ENCODE data around the gene MAN2A1.

The MAN2A1 gene

DNA sequence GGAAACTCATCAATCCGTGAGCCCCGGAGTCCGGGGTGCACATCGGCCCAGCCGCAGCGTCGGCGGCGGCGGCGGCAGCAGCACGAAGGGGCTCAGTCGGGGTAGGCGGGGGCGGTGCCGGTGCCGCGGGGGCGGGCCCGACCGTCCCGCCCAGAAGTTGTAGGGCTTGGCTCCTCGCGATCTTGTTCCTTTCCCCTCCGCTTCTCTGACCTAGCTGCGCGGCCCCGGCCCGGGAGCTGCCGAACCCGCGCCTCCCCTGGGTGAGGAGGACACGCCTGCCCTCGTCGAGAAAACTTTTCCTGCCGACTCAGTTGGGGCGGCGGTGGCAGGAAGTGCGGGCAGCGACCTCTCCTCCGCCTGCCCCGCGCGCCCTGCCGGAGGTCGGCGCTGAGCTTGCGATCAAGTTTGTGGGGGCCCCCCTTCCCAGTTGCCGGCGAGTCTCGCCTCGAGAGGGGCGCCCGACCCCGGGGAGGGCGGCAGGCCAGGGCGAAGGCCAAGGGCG lies at the start of gene MAN2A1:
MAN2A1 (plus strand) TSS at position 188 of the 502 bp plus-strand sequence. CDS start 491 bp downstream, outside the sequence.
- peak; percentile 74 for DNase-seq (ENCODE audit: low spot score)

DNA sequence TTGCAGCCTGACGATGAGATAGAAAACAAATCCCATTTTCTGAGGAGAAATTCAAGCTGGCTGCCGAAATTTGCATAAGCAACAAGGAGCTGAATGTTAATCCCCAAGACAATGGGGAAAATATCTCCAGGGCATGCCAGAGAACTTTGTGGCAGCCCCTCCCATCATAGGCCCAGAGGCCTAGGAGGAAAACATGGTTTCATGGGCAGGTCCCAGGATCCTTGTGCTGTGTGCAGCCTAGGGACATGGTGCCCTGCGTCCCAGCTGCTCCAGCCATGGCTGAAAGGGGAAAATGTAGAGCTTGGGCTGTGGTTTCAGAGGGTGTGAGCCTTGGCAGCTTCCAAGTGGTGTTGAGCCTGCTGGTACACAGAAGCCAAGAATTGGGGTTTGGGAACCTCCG lies 48.8 kb upstream of the MAN2A1 start:
- DNase-seq (ENCODE audit: low spot score): no peak

DNA sequence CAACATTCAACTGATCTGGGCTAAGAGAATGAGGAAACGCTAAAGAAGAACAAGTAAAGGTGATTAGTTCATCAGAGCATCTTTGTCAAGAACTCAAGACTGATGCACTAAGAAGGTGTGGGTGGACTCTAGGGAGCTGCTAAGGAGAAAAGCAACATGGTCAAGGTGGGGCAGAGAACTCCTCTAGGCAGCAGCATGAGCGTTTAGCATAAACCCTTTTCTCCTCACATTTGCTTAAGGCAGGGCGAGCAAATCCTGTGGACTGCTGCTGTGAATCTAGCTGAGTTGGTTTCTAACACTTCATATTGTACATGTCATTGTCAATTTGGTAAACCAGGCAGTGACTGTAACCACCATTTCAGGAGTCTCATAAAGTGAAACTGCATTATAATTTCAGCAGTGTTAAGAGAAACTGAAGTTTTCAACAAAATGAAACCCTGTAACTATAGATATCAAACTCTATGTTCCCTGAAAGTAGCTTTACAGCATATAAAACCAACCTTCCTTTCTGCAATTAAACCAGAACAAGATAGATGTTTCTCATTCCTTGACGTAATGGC lies 45.9 kb upstream of the MAN2A1 start:
- no peak for DNase-seq (ENCODE audit: low spot score)

GRCh38 chr5:109644829-109645228 lies 44.9 kb upstream of the MAN2A1 start:
- no peak for DNase-seq (ENCODE audit: low spot score)

DNA sequence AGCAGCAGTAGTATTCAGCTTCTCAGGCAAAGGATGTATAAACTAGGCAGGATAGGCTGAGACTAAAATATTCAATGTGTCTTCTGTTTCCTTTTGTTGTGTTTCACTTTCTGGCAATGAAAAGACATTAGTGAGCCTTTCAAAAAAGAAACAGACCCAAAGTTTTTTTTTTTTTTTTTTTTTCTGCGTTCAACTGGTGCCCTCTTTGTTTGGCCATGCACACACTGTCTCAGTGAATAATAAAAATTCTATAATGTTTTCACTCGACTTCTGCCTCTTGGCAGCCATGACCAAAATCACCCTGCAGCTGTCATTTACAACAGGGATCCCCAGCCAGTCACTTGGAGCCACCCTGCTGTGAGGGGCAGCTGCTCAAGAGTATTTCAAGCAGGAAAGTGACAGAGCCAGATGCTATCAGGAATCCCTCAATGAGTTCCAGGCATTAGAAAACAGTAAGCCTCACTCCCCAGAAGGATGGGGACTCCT lies 44.0 kb upstream of the MAN2A1 start:
- peak; percentile 38 for DNase-seq (ENCODE audit: low spot score)

GRCh38 chr5:109649318-109649717 lies 40.4 kb upstream of the MAN2A1 start:
- no peak for DNase-seq (ENCODE audit: low spot score)

DNA sequence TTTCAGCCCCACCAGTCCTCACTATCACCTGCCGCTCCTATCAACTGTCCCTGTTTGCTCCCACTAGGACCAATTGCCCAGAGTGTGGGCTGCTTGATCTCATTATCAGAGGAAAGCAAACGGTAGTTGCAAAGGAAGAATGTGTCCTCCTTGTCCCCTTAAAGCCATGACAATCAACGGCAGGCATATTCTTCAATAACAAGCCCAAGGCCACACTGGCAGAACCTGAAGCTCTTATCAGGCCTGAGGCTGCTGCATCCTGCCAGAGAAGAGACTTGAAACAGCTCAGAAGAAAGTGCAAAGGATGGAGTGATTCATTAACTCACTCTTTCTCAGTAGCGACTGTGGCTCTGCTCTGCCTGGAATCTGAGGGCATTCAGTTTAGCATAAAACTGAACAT lies 39.2 kb upstream of the MAN2A1 start:
- DNase-seq (ENCODE audit: low spot score): no peak

DNA sequence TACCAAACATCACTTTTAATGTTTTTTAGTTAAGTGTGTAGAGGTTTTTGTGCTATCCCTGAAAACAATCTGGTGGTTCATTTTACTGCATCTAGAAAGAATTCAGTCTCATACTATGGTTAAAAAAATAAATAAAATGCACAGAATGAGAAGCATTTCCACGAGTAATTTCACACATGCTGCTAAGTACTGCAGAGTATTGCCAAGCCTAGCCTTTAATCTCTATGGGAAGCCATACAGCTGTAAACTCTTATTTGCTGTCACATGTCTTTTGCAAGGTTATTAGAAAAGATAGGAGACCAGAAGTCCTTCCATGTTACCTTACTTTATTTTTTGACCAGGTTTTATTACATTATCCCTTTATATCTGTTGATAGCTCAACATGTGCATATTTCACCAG lies 37.6 kb upstream of the MAN2A1 start:
- no peak for DNase-seq (ENCODE audit: low spot score)

GRCh38 chr5:109653042-109653441 lies 36.7 kb upstream of the MAN2A1 start:
- no peak for DNase-seq (ENCODE audit: low spot score)

GRCh38 chr5:109653561-109654239 lies 36.0 kb upstream of the MAN2A1 start:
- no peak for DNase-seq (ENCODE audit: low spot score)

GRCh38 chr5:109654455-109654854 lies 35.3 kb upstream of the MAN2A1 start:
- DNase-seq (ENCODE audit: low spot score): no peak

GRCh38 chr5:109655841-109656240 lies 33.9 kb upstream of the MAN2A1 start:
- DNase-seq (ENCODE audit: low spot score): no peak

DNA sequence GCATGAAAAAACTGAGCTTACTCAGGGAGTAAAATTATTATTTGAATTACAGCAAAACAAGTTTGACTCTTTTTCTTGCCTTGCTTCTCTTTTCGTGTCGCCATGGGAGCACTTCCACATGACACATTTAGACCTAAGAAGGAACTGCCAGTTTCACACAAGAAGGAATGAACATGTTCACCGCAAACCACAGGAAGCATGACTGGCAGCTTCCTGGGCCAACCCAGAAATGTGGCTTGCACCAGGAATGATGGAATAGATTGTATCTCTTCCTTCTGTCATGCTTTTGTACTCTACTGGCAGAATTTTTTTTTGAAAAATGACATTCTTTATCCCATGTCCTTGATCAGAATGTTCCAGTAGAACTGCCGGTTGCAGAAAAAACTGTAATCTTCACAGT lies 32.9 kb upstream of the MAN2A1 start:
- no peak for DNase-seq (ENCODE audit: low spot score)

DNA sequence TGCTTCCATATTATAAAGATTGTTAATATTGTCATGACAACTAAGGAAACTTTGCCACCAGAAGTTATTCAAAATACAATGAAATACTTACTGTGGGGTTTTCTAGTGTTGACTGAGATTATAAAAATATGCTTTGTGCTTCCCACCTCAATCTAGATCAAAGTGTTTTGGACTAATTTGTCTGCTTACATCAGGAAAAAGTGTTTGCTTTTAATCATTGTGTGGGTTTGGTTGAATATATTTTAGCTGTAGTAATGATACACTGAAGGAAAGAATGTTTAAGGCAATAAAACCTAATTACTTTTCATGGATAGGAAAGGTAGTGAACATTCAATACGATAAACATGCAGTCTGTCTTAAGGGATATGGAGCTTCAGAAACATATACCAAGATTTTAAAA lies 29.8 kb upstream of the MAN2A1 start:
- no peak for DNase-seq (ENCODE audit: low spot score)

- no peak for DNase-seq (ENCODE audit: low spot score)
Measured at GRCh38 chr5:109660301-109660700, 29.4 kb upstream of the MAN2A1 start.

- DNase-seq (ENCODE audit: low spot score): no peak
Measured at GRCh38 chr5:109668237-109668636, 21.5 kb upstream of the MAN2A1 start.

DNA sequence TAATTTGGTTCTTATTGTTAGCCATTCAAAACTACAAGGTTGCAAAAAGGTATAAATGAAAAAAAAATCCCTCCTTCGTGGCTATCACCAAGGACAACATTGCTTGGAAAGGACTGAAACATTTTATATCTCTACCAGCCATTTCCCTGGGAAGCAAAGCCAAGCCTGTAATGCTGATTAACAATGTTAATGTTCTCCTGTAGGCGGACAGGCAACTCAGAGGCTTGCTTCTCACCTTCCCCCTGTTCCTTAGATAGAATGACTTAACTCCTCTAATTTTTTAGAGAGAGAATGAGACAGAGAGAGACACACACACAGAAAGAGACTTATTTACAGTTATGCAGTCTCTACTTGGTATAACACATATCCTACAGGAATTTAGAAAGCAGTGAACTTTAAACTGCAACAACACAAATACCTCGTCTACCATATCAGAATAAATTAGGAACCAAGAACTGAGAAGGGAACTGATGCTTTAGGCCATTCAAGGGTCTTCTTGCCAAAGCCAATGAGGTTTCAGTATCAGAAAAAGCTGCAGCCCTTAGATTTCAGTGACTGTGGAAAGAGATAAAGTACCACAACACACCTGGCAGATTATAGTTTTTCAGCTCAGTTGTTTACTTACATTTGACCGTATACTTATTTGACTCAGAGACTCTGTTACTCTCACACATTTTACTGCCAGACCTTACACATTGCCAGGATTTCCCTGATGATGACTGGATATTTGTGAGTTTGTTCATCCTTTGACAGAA lies 20.9 kb upstream of the MAN2A1 start:
- no peak for DNase-seq (ENCODE audit: low spot score)

DNA sequence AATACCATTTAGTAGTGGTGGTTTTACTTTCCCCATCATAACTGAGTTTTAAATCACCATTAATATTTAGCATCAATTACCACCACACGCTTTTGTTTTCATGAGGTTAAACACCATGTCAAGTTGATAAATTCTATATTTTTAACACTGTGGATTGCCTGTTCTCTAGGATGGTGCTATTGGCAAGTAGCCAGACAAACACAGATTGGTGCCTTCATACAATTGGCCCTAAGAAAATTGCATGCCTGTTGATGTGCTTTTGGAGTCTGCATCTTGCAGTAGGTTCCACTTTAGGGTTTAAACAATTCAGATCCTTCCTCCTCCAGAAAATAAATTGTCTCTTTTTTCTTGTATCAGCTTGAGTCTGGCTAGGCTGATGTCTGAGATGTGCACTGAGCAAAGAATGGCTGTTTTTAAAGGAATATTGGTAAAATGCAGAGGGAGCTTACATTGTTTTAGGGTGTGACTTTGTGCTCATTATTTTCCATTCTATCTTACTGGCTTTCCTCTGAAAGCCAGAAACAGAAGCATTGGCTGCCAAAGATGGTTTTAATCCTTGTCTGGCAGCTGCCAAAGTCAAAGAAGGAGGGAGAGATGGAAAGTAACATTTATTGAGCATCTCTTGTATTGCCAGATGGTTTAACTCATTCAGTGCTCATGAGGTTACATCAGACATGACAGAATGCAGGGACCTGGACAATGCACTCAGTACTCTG lies 19.6 kb upstream of the MAN2A1 start:
- no peak for DNase-seq (ENCODE audit: low spot score)

GRCh38 chr5:109671136-109671535 lies 18.6 kb upstream of the MAN2A1 start:
- DNase-seq (ENCODE audit: low spot score): no peak

- no peak for DNase-seq (ENCODE audit: low spot score)
Measured at GRCh38 chr5:109674596-109674995, 15.1 kb upstream of the MAN2A1 start.

- DNase-seq (ENCODE audit: low spot score): no peak
Measured at GRCh38 chr5:109676920-109677319, 12.8 kb upstream of the MAN2A1 start.

GRCh38 chr5:109678447-109678846 lies 11.3 kb upstream of the MAN2A1 start:
- DNase-seq (ENCODE audit: low spot score): no peak
